ENCODE measurements around the gene UBE2J1.
"Not testable (repeated sequence)": the region's sequence is repeated elsewhere in the genome, so short reads cannot be mapped to it uniquely, and the experiment has no call there.

Gene UBE2J1

GRCh38 chr6:89308525-89309395 is 43.8 kb downstream of the UBE2J1 start (continued):
- TF ChIP-seq TCF4 (CRISPR knock-in tag; IDR thresholded peaks at IDR 0.05; ENCODE audit: borderline replicate concordance), result no peak
- TF ChIP-seq ZC3H10 (CRISPR knock-in tag; IDR thresholded peaks at IDR 0.05), result no peak
- TF ChIP-seq CREB5 (CRISPR knock-in tag; IDR thresholded peaks at IDR 0.05; ENCODE audit: low read depth), result no peak
- no peak for TF ChIP-seq GLIS3 (CRISPR knock-in tag; IDR thresholded peaks at IDR 0.05)
- TF ChIP-seq RARB (CRISPR knock-in tag; IDR thresholded peaks at IDR 0.05), result no peak
- TF ChIP-seq PPARA (CRISPR knock-in tag; IDR thresholded peaks at IDR 0.05; ENCODE audit: borderline replicate concordance), result no peak

GRCh38 chr6:89304517-89304916 is 48.0 kb downstream of the UBE2J1 start:
- ATAC-seq, result not testable (repeated sequence)

GRCh38 chr6:89302936-89303335 is 49.6 kb downstream of the UBE2J1 start:
- TF ChIP-seq ZC3H10 (CRISPR knock-in tag; IDR thresholded peaks at IDR 0.05) (no peak), CSDC2 (CRISPR knock-in tag; IDR thresholded peaks at IDR 0.05) (no peak), CREB5 (CRISPR knock-in tag; IDR thresholded peaks at IDR 0.05; ENCODE audit: low read depth) (no peak), TCF4 (CRISPR knock-in tag; IDR thresholded peaks at IDR 0.05; ENCODE audit: borderline replicate concordance) (no peak), POU6F1 (CRISPR knock-in tag; IDR thresholded peaks at IDR 0.05; ENCODE audit: borderline replicate concordance, low read depth) (no peak), ZFP3 (CRISPR knock-in tag; IDR thresholded peaks at IDR 0.05) (no peak), PPARA (CRISPR knock-in tag; IDR thresholded peaks at IDR 0.05; ENCODE audit: borderline replicate concordance) (no peak), ESRRG (CRISPR knock-in tag; IDR thresholded peaks at IDR 0.05) (no peak), ZFP30 (CRISPR knock-in tag; IDR thresholded peaks at IDR 0.05) (no peak), TSHZ2 (CRISPR knock-in tag; IDR thresholded peaks at IDR 0.05) (no peak), SNAI2 (CRISPR knock-in tag; IDR thresholded peaks at IDR 0.05) (no peak), TOX (CRISPR knock-in tag; IDR thresholded peaks at IDR 0.05; ENCODE audit: borderline replicate concordance) (no peak), OSR1 (CRISPR knock-in tag; IDR thresholded peaks at IDR 0.05) (no peak), PATZ1 (CRISPR knock-in tag; IDR thresholded peaks at IDR 0.05; ENCODE audit: borderline replicate concordance) (no peak), GLIS3 (CRISPR knock-in tag; IDR thresholded peaks at IDR 0.05) (no peak)
- no peak for ATAC-seq

GRCh38 chr6:89302195-89302770 is 50.2 kb downstream of the UBE2J1 start:
- TF ChIP-seq ISL1 (CRISPR knock-in tag; IDR thresholded peaks at IDR 0.05), result no peak
- no peak for TF ChIP-seq TOX (CRISPR knock-in tag; IDR thresholded peaks at IDR 0.05; ENCODE audit: borderline replicate concordance)
- no peak for TF ChIP-seq OSR1 (CRISPR knock-in tag; IDR thresholded peaks at IDR 0.05)
- no peak for TF ChIP-seq BACH2 (CRISPR knock-in tag; IDR thresholded peaks at IDR 0.05; ENCODE audit: borderline replicate concordance)
- TF ChIP-seq SNAI2 (CRISPR knock-in tag; IDR thresholded peaks at IDR 0.05), result no peak
- no peak for TF ChIP-seq PPARA (CRISPR knock-in tag; IDR thresholded peaks at IDR 0.05; ENCODE audit: borderline replicate concordance)
- no peak for TF ChIP-seq POU6F1 (CRISPR knock-in tag; IDR thresholded peaks at IDR 0.05; ENCODE audit: borderline replicate concordance, low read depth)
- TF ChIP-seq ZNF565 (CRISPR knock-in tag; conservative IDR thresholded peaks at IDR 0.05; ENCODE audit: low read depth), result no peak
- TF ChIP-seq ZNF8 (CRISPR knock-in tag; IDR thresholded peaks at IDR 0.05), result no peak
- no peak for TF ChIP-seq CSDC2 (CRISPR knock-in tag; IDR thresholded peaks at IDR 0.05)
- no peak for TF ChIP-seq ESRRG (CRISPR knock-in tag; IDR thresholded peaks at IDR 0.05)
- no peak for TF ChIP-seq ZFP30 (CRISPR knock-in tag; IDR thresholded peaks at IDR 0.05)
- no peak for ATAC-seq

All from SK-N-SH treated with all-trans-retinoic acid at 6 μM for 48 hours (cell line).